Neural progenitor cell (in vitro differentiated cells): Measurements from ENCODE around the gene ATXN10.

ENCODE experiments used
- CTCF ChIP-seq: fragments of 200-600 bp; sonication (generic); IDR thresholded peaks from 2 replicates; pipeline ENCODE4 v1.5.1; 2017; ENCODE audit warnings: antibody characterized with exemption, mild to moderate bottlenecking
- EZH2 ChIP-seq: fragments of 200-600 bp; sonication (generic); IDR thresholded peaks from 2 replicates; pipeline ENCODE4 v1.6.1; 2017; ENCODE audit warnings: antibody characterized with exemption, mild to moderate bottlenecking, moderate library complexity
- EZH2phosphoT487 ChIP-seq: fragments of 200-600 bp; sonication (generic); IDR thresholded peaks from 2 replicates; pipeline ENCODE4 v1.6.1; 2017; ENCODE audit warnings: antibody characterized with exemption

GRCh38 chr22:45707605-45708004, 36.0 kb downstream of the ATXN10 start:
- TF ChIP-seq CTCF (no peak), EZH2 (no peak), EZH2phosphoT487 (no peak)
